ENCODE results near the gene FAM50B.

DNA sequence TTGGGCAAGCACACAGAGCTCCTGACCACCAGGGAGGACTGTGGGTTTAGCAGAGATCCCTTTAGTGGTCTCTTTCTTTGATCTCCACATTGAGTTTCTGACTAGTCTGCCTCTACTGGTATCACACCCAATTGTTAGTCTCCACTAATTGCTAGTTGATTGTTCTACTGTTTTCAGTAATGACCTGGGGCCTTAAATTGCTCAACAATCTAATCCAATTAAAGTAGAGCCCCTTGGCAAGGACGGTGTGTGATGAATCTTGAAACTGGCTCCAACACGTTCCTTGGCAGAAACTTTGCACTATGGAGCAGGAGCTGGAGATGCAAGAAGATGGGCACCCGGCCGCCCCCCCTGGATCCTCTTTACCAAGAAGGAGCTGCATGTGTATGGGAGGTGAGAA, 12.3 kb downstream of the FAM50B start:
- TF ChIP-seq, protein P1, sequence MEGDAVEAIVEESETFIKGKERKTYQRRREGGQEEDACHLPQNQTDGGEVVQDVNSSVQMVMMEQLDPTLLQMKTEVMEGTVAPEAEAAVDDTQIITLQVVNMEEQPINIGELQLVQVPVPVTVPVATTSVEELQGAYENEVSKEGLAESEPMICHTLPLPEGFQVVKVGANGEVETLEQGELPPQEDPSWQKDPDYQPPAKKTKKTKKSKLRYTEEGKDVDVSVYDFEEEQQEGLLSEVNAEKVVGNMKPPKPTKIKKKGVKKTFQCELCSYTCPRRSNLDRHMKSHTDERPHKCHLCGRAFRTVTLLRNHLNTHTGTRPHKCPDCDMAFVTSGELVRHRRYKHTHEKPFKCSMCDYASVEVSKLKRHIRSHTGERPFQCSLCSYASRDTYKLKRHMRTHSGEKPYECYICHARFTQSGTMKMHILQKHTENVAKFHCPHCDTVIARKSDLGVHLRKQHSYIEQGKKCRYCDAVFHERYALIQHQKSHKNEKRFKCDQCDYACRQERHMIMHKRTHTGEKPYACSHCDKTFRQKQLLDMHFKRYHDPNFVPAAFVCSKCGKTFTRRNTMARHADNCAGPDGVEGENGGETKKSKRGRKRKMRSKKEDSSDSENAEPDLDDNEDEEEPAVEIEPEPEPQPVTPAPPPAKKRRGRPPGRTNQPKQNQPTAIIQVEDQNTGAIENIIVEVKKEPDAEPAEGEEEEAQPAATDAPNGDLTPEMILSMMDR (conservative IDR thresholded peaks at IDR 0.05), result no peak
- TF ChIP-seq EZH2 (IDR thresholded peaks at IDR 0.05; ENCODE audit: low read depth), result no peak

Measured in PC-9 (cell line).